Smooth muscle cell (in vitro differentiated cells): ENCODE measurements around the gene FHOD1. TPM values are rescaled to one million over a fixed set of nuclear protein-coding genes. Genes with fewer than 3 reads are reported as not detected.
A peak's percentile ranks its signal among the peaks of the same experiment; 100 is the strongest.

ENCODE experiments used
- DNase-seq: peaks from one replicate; lab custom pipeline; 2025; ENCODE audit not compliant: unreplicated experiment; lab: John Stamatoyannopoulos, UW
- H2AFZ ChIP-seq: fragments of 200-600 bp; sonication (generic); 2 replicates; pipeline ENCODE4 v1.6.0; 2016; ENCODE audit warnings: antibody characterized with exemption, low read depth, mild to moderate bottlenecking
- H3F3A ChIP-seq: fragments of 200-600 bp; sonication (generic); 2 replicates; pipeline ENCODE4 v1.6.0; 2017; ENCODE audit warnings: antibody characterized with exemption, low read depth
- H3K27ac ChIP-seq: fragments of 200-600 bp; sonication (generic); 2 replicates; pipeline ENCODE4 v1.5.1; 2016; ENCODE audit warnings: low read depth, mild to moderate bottlenecking
- H3K27me3 ChIP-seq: fragments of 200-600 bp; sonication (generic); 2 replicates; pipeline ENCODE4 v1.6.1; 2016; ENCODE audit warnings: low read depth, mild to moderate bottlenecking
- H3K36me3 ChIP-seq: fragments of 200-600 bp; sonication (generic); 2 replicates; pipeline ENCODE4 v1.5.1; 2016; ENCODE audit warnings: low read depth
- H3K4me1 ChIP-seq: fragments of 200-600 bp; sonication (generic); 2 replicates; pipeline ENCODE4 v1.5.1; 2016; ENCODE audit warnings: low read depth
- H3K4me2 ChIP-seq: fragments of 200-600 bp; sonication (generic); 2 replicates; pipeline ENCODE4 v1.6.0; 2016; ENCODE audit warnings: mild to moderate bottlenecking
- H3K4me3 ChIP-seq: fragments of 200-600 bp; sonication (generic); 2 replicates; pipeline ENCODE4 v1.5.1; 2016; ENCODE audit warnings: mild to moderate bottlenecking
- H3K79me2 ChIP-seq: fragments of 200-600 bp; sonication (generic); 2 replicates; pipeline ENCODE4 v1.6.0; 2016; ENCODE audit warnings: low read depth, mild to moderate bottlenecking
- H3K9ac ChIP-seq: fragments of 200-600 bp; sonication (generic); 2 replicates; pipeline ENCODE4 v1.6.0; 2016; ENCODE audit warnings: low read depth
- H3K9me3 ChIP-seq: fragments of 200-600 bp; sonication (generic); replicated peaks from 2 replicates; pipeline ENCODE4 v1.5.1; 2016; ENCODE audit warnings: low read depth
- H4K20me1 ChIP-seq: fragments of 200-600 bp; sonication (generic); 2 replicates; pipeline ENCODE4 v1.6.0; 2016; ENCODE audit warnings: low read depth
- CTCF ChIP-seq: fragments of 200-600 bp; sonication (generic); IDR thresholded peaks from 2 replicates; pipeline ENCODE4 v1.5.1; 2017; ENCODE audit warnings: borderline replicate concordance, mild to moderate bottlenecking, antibody characterized with exemption; ENCODE audit not compliant: insufficient read depth, poor library complexity, severe bottlenecking
- WGBS: methylation state at CpG from one replicate; pipeline ENCODE4 v1.1.7; 2016; ENCODE audit warnings: low lambda C conversion rate; 5-methylcytosine and 5-hydroxymethylcytosine counted together
- polyA plus RNA-seq: library from polyadenylated mRNA; unstranded; fragments of >200 nt; fragmentation: Nextera tagmentation; extraction: Ambion mirVana; gene quantifications from 2 replicates; pipeline ENCODE4 v1.2.1, GENCODE V29; 2016
- total RNA-seq: library from RNA; depleted of rRNA; stranded (reverse); fragments of >200 nt; gene quantifications from 2 replicates; pipeline ENCODE4 v1.2.3, GENCODE V29; 2014

Gene FHOD1
- total and polyA plus RNA-seq, 2 experiments from 2014 or later = 16.0 to 23.3 TPM

- no peak overlapping the region for H3K4me3 ChIP-seq
- H2AFZ ChIP-seq = no peak overlapping the region
- peaks cover 7% of the 10 kb centered on the region for H3F3A ChIP-seq
- no peak overlapping the region for H3K27ac ChIP-seq
- no peak overlapping the region for H3K4me2 ChIP-seq
- H3K9ac ChIP-seq = no peak overlapping the region
- peaks cover 24% of the 10 kb centered on the region for H3K79me2 ChIP-seq
- H3K9me3 ChIP-seq = no peaks in the 10 kb centered on the region
- H3K27me3 ChIP-seq = no peaks in the 10 kb centered on the region
- 100% methylated on average over 1 of the region's 1 CpG for WGBS
- H4K20me1 ChIP-seq = peaks cover 49% of the 10 kb centered on the region
- H3K36me3 ChIP-seq = no peaks in the 10 kb centered on the region
- DNase-seq = no peak
- TF ChIP-seq CTCF = no peak
- H3K4me1 ChIP-seq = peaks cover 12% of the 10 kb centered on the region
Measured at GRCh38 chr16:67196881-67197280, 50.4 kb downstream of the FHOD1 start.

DNA sequence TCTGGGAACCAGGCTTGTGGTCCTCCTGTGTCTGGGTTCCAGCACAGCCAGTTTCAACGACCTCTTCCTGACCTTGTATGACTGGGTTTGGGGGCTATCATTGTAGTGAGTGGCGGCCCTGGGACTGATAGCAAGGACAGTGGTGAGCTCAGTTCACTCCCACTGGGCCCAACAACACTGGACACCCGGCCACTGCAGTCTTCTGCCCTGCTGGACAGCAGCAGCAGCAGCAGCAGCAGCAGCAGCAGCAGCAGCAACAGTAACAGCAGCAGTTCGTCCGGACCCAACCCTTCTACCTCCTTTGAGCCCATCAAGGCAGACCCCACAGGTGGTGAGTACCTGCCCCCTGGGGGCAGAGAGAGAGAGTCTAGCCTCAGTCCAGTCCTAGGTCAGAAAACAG is 51.6 kb downstream of the FHOD1 start:
- Histone ChIP-seq H3K79me2 (peaks cover 27% of the 10 kb centered on the region), H3K27me3 (no peaks in the 10 kb centered on the region), H3K4me2 (no peak overlapping the region), H2AFZ (no peak overlapping the region), H3K9me3 (no peaks in the 10 kb centered on the region), H3F3A (peaks cover 7% of the 10 kb centered on the region), H3K4me1 (peaks cover 18% of the 10 kb centered on the region), H3K4me3 (no peak overlapping the region), H3K9ac (no peak overlapping the region), H3K36me3 (no peaks in the 10 kb centered on the region), H3K27ac (no peak overlapping the region), H4K20me1 (peaks cover 49% of the 10 kb centered on the region)
- WGBS = 89% methylated on average over 5 of the region's 5 CpGs
- no peak for TF ChIP-seq CTCF
- DNase-seq = no peak

GRCh38 chr16:67194260-67194659 is 53.0 kb downstream of the FHOD1 start:
- Histone ChIP-seq H3K4me2 (no peak overlapping the region), H3K4me1 (peaks cover 18% of the 10 kb centered on the region), H2AFZ (no peak overlapping the region), H3K79me2 (peaks cover 27% of the 10 kb centered on the region), H3K9ac (no peak overlapping the region), H3K27me3 (no peaks in the 10 kb centered on the region), H3F3A (peaks cover 7% of the 10 kb centered on the region), H3K27ac (no peak overlapping the region), H3K36me3 (no peaks in the 10 kb centered on the region), H3K9me3 (no peaks in the 10 kb centered on the region), H4K20me1 (peaks cover 49% of the 10 kb centered on the region), H3K4me3 (no peak overlapping the region)
- 97% methylated on average over 6 of the region's 6 CpGs for WGBS
- no peak for DNase-seq
- no peak for TF ChIP-seq CTCF

- peak overlapping the region; percentile 94 for H3K4me3 ChIP-seq
Measured at GRCh38 chr16:67193536-67193935, 53.7 kb downstream of the FHOD1 start.

More at GRCh38 chr16:67193536-67193935, 53.7 kb downstream of the FHOD1 start:
- no peak for DNase-seq
- peaks cover 46% of the 10 kb centered on the region for H4K20me1 ChIP-seq
- H3K27ac ChIP-seq = no peak overlapping the region
- no peak for TF ChIP-seq CTCF
- H3K9ac ChIP-seq = no peak overlapping the region
- no peaks in the 10 kb centered on the region for H3K27me3 ChIP-seq
- no peaks in the 10 kb centered on the region for H3K36me3 ChIP-seq
- H2AFZ ChIP-seq = no peak overlapping the region
- no peaks in the 10 kb centered on the region for H3K9me3 ChIP-seq
- peak overlapping the region; percentile 100 for H3K4me2 ChIP-seq
- H3F3A ChIP-seq = peaks cover 7% of the 10 kb centered on the region
- H3K79me2 ChIP-seq = peaks cover 27% of the 10 kb centered on the region
- H3K4me1 ChIP-seq = peaks cover 18% of the 10 kb centered on the region
